H1 (cell line): ENCODE results near the gene CSH1. TPM values are rescaled to one million over a fixed set of nuclear protein-coding genes. Genes with fewer than 3 reads are reported as not detected.

ENCODE experiments used
- CTCF ChIA-PET: fragments of 300-600 bp; sonication (Branson Sonifier 250); formaldehyde crosslinking; loops from one replicate; lab custom pipeline; 2021; ENCODE audit not compliant: partially characterized antibody; lab: Charles Lee
- POLR2A ChIA-PET: fragments of 300-600 bp; sonication (Branson Sonifier 250); formaldehyde crosslinking; loops from one replicate; lab custom pipeline; 2021; ENCODE audit warnings: inconsistent platforms; ENCODE audit not compliant: partially characterized antibody; lab: Charles Lee
- DNase-seq, 2 experiments: peaks; one replicate each; pipeline versions ENCODE4 v3.0.0 to v3.0.0-alpha.2; 2010 to 2022; ENCODE audit warnings: low spot score in 2 of 2, low read depth in 1 of 2, mixed read lengths in 1 of 2
- FAIRE-seq: peaks from 2 replicates; lab custom pipeline; 2011; peaks lifted over from hg19 to GRCh38; lab: Jason Lieb, UNC
- H2AFZ ChIP-seq: 2 replicates; pipeline ENCODE4 v1.8.1; 2012; ENCODE audit warnings: low read length, inconsistent platforms
- H2AK5ac ChIP-seq: 2 replicates; pipeline ENCODE4 v1.6.1; 2013; ENCODE audit warnings: low read depth, low read length
- H2BK120ac ChIP-seq: replicated peaks from 2 replicates; pipeline ENCODE3; 2013; ENCODE audit warnings: low read depth, low read length, inconsistent platforms
- H2BK12ac ChIP-seq: 2 replicates; pipeline ENCODE4 v1.6.1; 2013; ENCODE audit warnings: low read depth, low read length
- H2BK15ac ChIP-seq: 2 replicates; pipeline ENCODE4 v1.6.1; 2013; ENCODE audit warnings: low read length
- H2BK20ac ChIP-seq: 2 replicates; pipeline ENCODE4 v1.6.1; 2013; ENCODE audit warnings: low read length
- H2BK5ac ChIP-seq: 2 replicates; pipeline ENCODE4 v1.6.1; 2013; ENCODE audit warnings: low read depth, low read length
- H3K14ac ChIP-seq: 2 replicates; pipeline ENCODE4 v1.6.1; 2013; ENCODE audit warnings: inconsistent platforms; ENCODE audit not compliant: insufficient read length
- H3K18ac ChIP-seq: 2 replicates; pipeline ENCODE4 v1.6.1; 2013; ENCODE audit warnings: low read length; ENCODE audit errors: extremely low read depth
- H3K23ac ChIP-seq: 2 replicates; pipeline ENCODE4 v1.6.1; 2013; ENCODE audit warnings: inconsistent platforms; ENCODE audit not compliant: insufficient read length
- H3K23me2 ChIP-seq: 2 replicates; pipeline ENCODE4 v1.6.1; 2013; ENCODE audit warnings: low read depth, low read length
- H3K27ac ChIP-seq: 2 replicates; pipeline ENCODE4 v1.6.1; 2011; ENCODE audit warnings: low read depth, low read length, inconsistent platforms
- H3K27me3 ChIP-seq, 4 experiments: replicated peaks in 1 of 4; 1 replicate in 1 of 4; 2 replicates in 3 of 4; pipeline versions ENCODE4 v1.6.1 to v1.8.1; 2011 to 2013; ENCODE audit warnings: low read length in 3 of 4, mild to moderate bottlenecking in 3 of 4, inconsistent platforms in 2 of 4, mixed read lengths in 2 of 4, moderate library complexity in 1 of 4; ENCODE audit not compliant: control insufficient read depth in 3 of 4, insufficient read depth in 3 of 4; ENCODE audit errors: extremely low read depth in 1 of 4
- H3K36me3 ChIP-seq, 4 experiments: 2 replicates each; pipeline versions ENCODE4 v1.6.1 to v1.8.1; 2011 to 2013; ENCODE audit warnings: mild to moderate bottlenecking in 4 of 4, low read length in 3 of 4, moderate library complexity in 2 of 4, control low read depth in 1 of 4, inconsistent platforms in 1 of 4; ENCODE audit not compliant: insufficient read depth in 4 of 4, control insufficient read depth in 2 of 4
- H3K4ac ChIP-seq: replicated peaks from 2 replicates; pipeline ENCODE3; 2013; ENCODE audit warnings: low read length, low read depth, mixed read lengths, inconsistent platforms; ENCODE audit not compliant: insufficient read length
- H3K4me1 ChIP-seq, 4 experiments: replicated peaks in 1 of 4; 1 replicate in 1 of 4; 2 replicates in 3 of 4; pipeline versions ENCODE4 v1.6.1 to v1.8.1; 2011 to 2013; ENCODE audit warnings: low read length in 3 of 4, inconsistent platforms in 2 of 4, mixed read lengths in 1 of 4; ENCODE audit not compliant: insufficient read depth in 4 of 4, control insufficient read depth in 3 of 4
- H3K4me2 ChIP-seq, 2 experiments: 2 replicates each; pipeline versions ENCODE4 v1.6.1 to v1.8.1; 2011 to 2013; ENCODE audit warnings: low read depth in 2 of 2, low read length in 2 of 2, control low read depth in 1 of 2, inconsistent platforms in 1 of 2, mild to moderate bottlenecking in 1 of 2; ENCODE audit not compliant: insufficient read depth in 1 of 2
- H3K4me3 ChIP-seq, 4 experiments: fragments of 200-600, 300-600 bp in 1 of 4; sonication (generic), shearing (Covaris generic), sonication (Bioruptor Twin) in 1 of 4; 2 replicates each; pipeline versions ENCODE4 v1.5.1 to v1.8.1; 2011 to 2016; ENCODE audit warnings: low read length in 4 of 4, low read depth in 3 of 4, control low read depth in 2 of 4, inconsistent platforms in 2 of 4, mild to moderate bottlenecking in 2 of 4, mixed read lengths in 1 of 4, moderate library complexity in 1 of 4; ENCODE audit not compliant: insufficient read depth in 2 of 4; ENCODE audit errors: extremely low read depth in 1 of 4
- H3K56ac ChIP-seq: replicated peaks from 2 replicates; pipeline ENCODE3; 2013; ENCODE audit warnings: low read depth, mild to moderate bottlenecking, mixed read lengths, low read length, inconsistent platforms; ENCODE audit not compliant: insufficient read length
- H3K79me1 ChIP-seq: 2 replicates; pipeline ENCODE4 v1.6.1; 2013; ENCODE audit warnings: low read depth, low read length, control low read depth
- H3K79me2 ChIP-seq, 2 experiments: 2 replicates each; pipeline versions ENCODE4 v1.6.1 to v1.8.1; 2012 to 2013; ENCODE audit warnings: low read length in 2 of 2, mild to moderate bottlenecking in 2 of 2, inconsistent platforms in 1 of 2; ENCODE audit not compliant: insufficient read depth in 2 of 2, control insufficient read depth in 1 of 2
- H3K9ac ChIP-seq, 4 experiments: replicated peaks in 1 of 4; 1 replicate in 1 of 4; 2 replicates in 3 of 4; pipeline versions ENCODE4 v1.6.1 to v1.8.1; 2011 to 2013; ENCODE audit warnings: low read depth in 3 of 4, low read length in 3 of 4, control low read depth in 2 of 4, mild to moderate bottlenecking in 2 of 4, moderate library complexity in 2 of 4, inconsistent platforms in 1 of 4; ENCODE audit errors: extremely low read depth in 1 of 4
- H3K9me3 ChIP-seq, 2 experiments: 2 replicates each; pipeline versions ENCODE4 v1.6.1 to v1.8.1; 2012 to 2013; ENCODE audit warnings: mild to moderate bottlenecking in 2 of 2, moderate library complexity in 2 of 2, control low read depth in 1 of 2, inconsistent platforms in 1 of 2, low read depth in 1 of 2, low read length in 1 of 2, mixed read lengths in 1 of 2; ENCODE audit not compliant: insufficient read depth in 2 of 2
- H4K20me1 ChIP-seq, 2 experiments: replicated peaks in 1 of 2; 2 replicates each; pipeline versions ENCODE3 to v1.8.1; 2011 to 2013; ENCODE audit warnings: inconsistent platforms in 2 of 2, low read length in 2 of 2, mild to moderate bottlenecking in 1 of 2; ENCODE audit not compliant: insufficient read depth in 2 of 2, control insufficient read depth in 1 of 2
- H4K5ac ChIP-seq: 2 replicates; pipeline ENCODE4 v1.6.1; 2013; ENCODE audit warnings: low read length, low read depth, mixed read lengths, inconsistent platforms; ENCODE audit not compliant: insufficient read length
- H4K8ac ChIP-seq: 2 replicates; pipeline ENCODE4 v1.8.0; 2013; ENCODE audit warnings: mild to moderate bottlenecking, moderate library complexity, low read length, inconsistent platforms; ENCODE audit not compliant: insufficient read depth; ENCODE audit errors: extremely low read depth
- H4K91ac ChIP-seq: replicated peaks from 2 replicates; pipeline ENCODE3; 2013; ENCODE audit warnings: low read length, mixed read lengths, inconsistent platforms; ENCODE audit not compliant: insufficient read length
- CBX5 ChIP-seq: fragments of 300-800, 300-1000 bp; sonication (generic); IDR thresholded peaks from 2 replicates; pipeline ENCODE4 v1.7.1; 2016; ENCODE audit warnings: antibody characterized with exemption, low read length, low read depth
- CEBPB ChIP-seq: IDR thresholded peaks from 2 replicates; pipeline ENCODE4 v1.6.1; 2012; ENCODE audit warnings: low read depth, low read length
- EGR1 ChIP-seq: IDR thresholded peaks from 2 replicates; pipeline ENCODE4 v1.6.1; 2011; ENCODE audit warnings: low read depth, low read length, borderline replicate concordance
- GABPA ChIP-seq: IDR thresholded peaks from 2 replicates; pipeline ENCODE4 v1.6.1; 2011; ENCODE audit warnings: mild to moderate bottlenecking, low read length, moderate library complexity, borderline replicate concordance; ENCODE audit not compliant: insufficient read depth
- JUND ChIP-seq: IDR thresholded peaks from 2 replicates; pipeline ENCODE4 v1.6.1; 2011; ENCODE audit warnings: mild to moderate bottlenecking, improper control_type of control experiment, low read length
- KDM4A ChIP-seq: IDR thresholded peaks from one replicate; pipeline ENCODE4 v1.7.1; 2012; ENCODE audit warnings: low read depth, mild to moderate bottlenecking, moderate library complexity, low read length, inconsistent platforms; ENCODE audit not compliant: severe bottlenecking
- MAFK ChIP-seq: IDR thresholded peaks from 2 replicates; pipeline ENCODE4 v1.6.1; 2012; ENCODE audit warnings: low read depth, mild to moderate bottlenecking, improper control_type of control experiment, low read length
- NRF1 ChIP-seq: IDR thresholded peaks from 2 replicates; pipeline ENCODE4 v1.6.1; 2011; ENCODE audit warnings: mild to moderate bottlenecking, low read depth, low read length, improper control_type of control experiment
- RAD21 ChIP-seq, 2 experiments: IDR thresholded peaks in 1 of 2; conservative IDR thresholded peaks in 1 of 2; 2 replicates each; pipeline ENCODE4 v1.6.1; 2011; ENCODE audit warnings: low read depth in 2 of 2, low read length in 2 of 2, improper control_type of control experiment in 1 of 2, inconsistent platforms in 1 of 2, mild to moderate bottlenecking in 1 of 2, moderate library complexity in 1 of 2
- RBBP5 ChIP-seq: IDR thresholded peaks from 2 replicates; pipeline ENCODE4 v1.7.1; 2012; ENCODE audit warnings: low read depth, mild to moderate bottlenecking, inconsistent platforms, low read length, moderate library complexity, borderline replicate concordance
- SIX5 ChIP-seq: IDR thresholded peaks from 2 replicates; pipeline ENCODE4 v1.6.1; 2011; ENCODE audit warnings: mild to moderate bottlenecking, low read depth, low read length
- TAF7 ChIP-seq: optimal IDR thresholded peaks from 2 replicates; pipeline ENCODE3; 2011; ENCODE audit warnings: low read depth, mild to moderate bottlenecking, inconsistent platforms, low read length, moderate library complexity, borderline replicate concordance
- YY1 ChIP-seq: IDR thresholded peaks from 2 replicates; pipeline ENCODE4 v1.6.1; 2011; ENCODE audit warnings: low read depth, mild to moderate bottlenecking, low read length
- WGBS, 2 experiments: shearing (Covaris generic) in 1 of 2; methylation state at CpG; one replicate each; pipeline versions ENCODE4 v1.1.6 to v1.1.7; 2013 to 2015; ENCODE audit warnings: low lambda C conversion rate in 2 of 2, mixed read lengths in 2 of 2, inconsistent platforms in 1 of 2, low coverage in 1 of 2, missing lambda C conversion rate in 1 of 2; ENCODE audit not compliant: insufficient replicate concordance in 2 of 2, insufficient coverage in 1 of 2, insufficient read length in 1 of 2; ENCODE audit errors: extremely low coverage in 1 of 2, missing lambda C conversion rate in 1 of 2; 5-methylcytosine and 5-hydroxymethylcytosine counted together
- polyA plus RNA-seq, 7 experiments: library from polyadenylated mRNA; depleted of rRNA in 3 of 7; stranded (reverse) in 5 of 7; unstranded in 2 of 7; fragments of >200 nt in 5 of 7; fragments of 200-250 nt in 2 of 7; gene quantifications; 1 replicate in 5 of 7; 2 replicates in 1 of 7; 4 replicates in 1 of 7; pipeline versions ENCODE4 v1.2.1 to v1.2.3, GENCODE V29; 2011 to 2013; ENCODE audit warnings: missing spikeins in 2 of 7, mixed read lengths in 2 of 7
- total RNA-seq: library from RNA; stranded (reverse); fragmentation: NEBNext Ultra II Directional; extraction: Animal tissue kit (Norgen Biotek cat#: 25700); gene quantifications from 2 replicates; pipeline ENCODE4 v1.2.1, GENCODE V29; 2021

The CSH1 gene
- total and polyA plus RNA-seq, 2 of the 8 experiments (the other 6 are each of a cell fraction or from before 2014, with no cell fraction given): 0.12 TPM; not detected in 1

- ChIA-PET POLR2A (interaction anchor here (0.8 to 1.9 kb wide), 2 partner anchors 10 to 24 kb away, joined by 3 to 5 read pairs; partner anchors contain the start of genes CD79B and GH1), CTCF (interaction anchor here (1.3 to 6.1 kb wide), 4 partner anchors 10 to 50 kb away, joined by 4 to 64 read pairs (median 35); partner anchors contain the start of genes CSHL1 and GH1)
- H4K8ac ChIP-seq: no peak overlapping the region
- H3K27me3 ChIP-seq: no peaks in the 10 kb centered on the region
- H2AFZ ChIP-seq: no peak overlapping the region
- no peak overlapping the region for H3K18ac ChIP-seq
- no peak overlapping the region for H3K4me3 ChIP-seq
- no peak overlapping the region for H3K27ac ChIP-seq
- H2BK5ac ChIP-seq: no peak overlapping the region
- H2BK20ac ChIP-seq: no peak overlapping the region
- H3K79me1 ChIP-seq: no peaks in the 10 kb centered on the region
- H4K91ac ChIP-seq: no peak overlapping the region
- H3K9ac ChIP-seq: no peak overlapping the region
- no peaks in the 10 kb centered on the region for H3K23me2 ChIP-seq
- H3K4me2 ChIP-seq: no peak overlapping the region
- H2AK5ac ChIP-seq: no peak overlapping the region
- H3K4ac ChIP-seq: no peak overlapping the region
- H3K4me1 ChIP-seq: peaks cover 0 to 4% (median 1%) of the 10 kb centered on the region in 4 experiments; a peak in 4 of 7 replicates
- no peak overlapping the region for H4K5ac ChIP-seq
- no peak for DNase-seq
- no peak for TF ChIP-seq MAFK
- TF ChIP-seq TAF7: no peak
- no peak for TF ChIP-seq YY1
- no peak for TF ChIP-seq GABPA
- no peak for TF ChIP-seq RBBP5
- no peak for TF ChIP-seq KDM4A
- no peak for TF ChIP-seq CEBPB
- TF ChIP-seq EGR1: no peak
- no peak for TF ChIP-seq NRF1
- TF ChIP-seq RAD21 (IDR thresholded peaks at IDR 0.05 in 1 of 2, conservative IDR thresholded peaks at IDR 0.05 in 1 of 2; ENCODE audit: low read depth in 2 of 2, low read length in 2 of 2): no peak
- no peak for TF ChIP-seq CBX5
- TF ChIP-seq SIX5: no peak
- TF ChIP-seq JUND: no peak
- H4K20me1 ChIP-seq: peaks cover 0 to 5% of the 10 kb centered on the region in 2 experiments
- WGBS, 2 experiments: 90% methylated on average over 21 of the region's 21 CpGs; no CpG with 5 or more reads in 1 of the 2 experiments
- peaks cover 0 to 21% (median 1%) of the 10 kb centered on the region in 4 experiments; a peak in 4 of 8 replicates for H3K36me3 ChIP-seq
- no peaks in the 10 kb centered on the region for H3K79me2 ChIP-seq
- FAIRE-seq: no peak
- no peak overlapping the region for H2BK12ac ChIP-seq
- no peak overlapping the region for H3K56ac ChIP-seq
- no peak overlapping the region for H2BK15ac ChIP-seq
- H2BK120ac ChIP-seq: no peak overlapping the region
- no peaks in the 10 kb centered on the region for H3K9me3 ChIP-seq
- H3K14ac ChIP-seq: no peak overlapping the region
- no peak overlapping the region for H3K23ac ChIP-seq
These were observed 46.1 kb upstream of the CSH1 start for GRCh38 chr17:63942309-63942985.
